HUDEP-2 (cell line): Measurements from ENCODE around the gene ZBTB37.
"Not testable (repeated sequence)": the region's sequence is repeated elsewhere in the genome, so short reads cannot be mapped to it uniquely, and the experiment has no call there.

ENCODE experiments used
- DNase-seq, 76 experiments: peaks; one replicate each; lab custom pipeline; 2025; ENCODE audit not compliant: unreplicated experiment in 76 of 76; lab: John Stamatoyannopoulos, UW

The ZBTB37 gene

DNA sequence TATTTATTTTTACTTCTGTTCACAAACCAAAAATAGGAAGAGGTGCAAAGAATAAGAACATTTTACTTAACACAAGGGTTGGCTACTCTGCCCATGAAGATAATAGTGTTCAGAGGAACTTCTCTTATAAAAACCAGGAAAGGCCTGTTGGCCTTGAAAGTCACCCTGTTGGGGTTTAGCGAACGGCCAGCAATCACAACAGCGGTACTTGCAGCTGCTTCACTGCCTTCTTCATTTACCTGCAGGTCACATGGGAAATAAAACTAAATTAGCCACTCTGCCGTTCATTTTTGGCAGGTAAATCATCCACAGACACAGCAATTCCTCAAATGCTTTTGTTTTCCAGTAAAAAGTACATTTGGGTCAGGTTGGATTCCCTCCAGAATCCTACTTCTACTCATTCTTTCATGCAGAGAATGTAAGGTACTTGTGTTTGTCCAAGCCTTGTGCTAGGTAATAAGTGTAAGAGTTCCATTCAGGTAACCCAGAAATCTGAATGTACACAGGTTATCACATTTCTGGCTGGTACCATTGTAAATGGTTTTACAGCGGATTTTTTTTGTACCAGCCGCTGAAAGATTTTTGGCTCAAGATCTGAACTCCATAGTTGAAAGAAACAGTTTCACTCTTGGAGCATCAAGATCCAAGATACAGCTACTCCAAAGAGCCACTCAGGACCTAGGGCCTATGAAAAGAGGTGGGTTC is 35.8 kb downstream of the ZBTB37 start:
- no peak for DNase-seq

DNA sequence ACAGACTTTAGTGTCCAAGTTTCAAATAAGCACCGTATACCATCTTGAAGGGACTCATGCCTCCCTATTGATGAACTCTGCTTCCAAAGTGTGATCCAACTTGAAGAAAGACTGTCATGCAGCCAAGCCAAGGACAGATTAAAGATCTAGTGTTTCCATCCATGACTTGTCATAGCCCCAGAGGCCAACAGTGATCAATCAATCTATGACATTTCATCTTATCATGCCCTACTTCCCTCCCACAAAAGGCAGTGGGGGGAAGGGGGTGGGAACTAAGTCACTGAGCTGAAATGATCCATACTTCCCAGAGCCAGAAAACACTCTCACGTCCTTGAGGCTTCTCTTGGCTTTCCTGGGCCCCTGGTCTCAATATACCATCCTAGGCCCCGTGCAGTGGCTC is 44.9 kb downstream of the ZBTB37 start:
- DNase-seq: no peak

DNA sequence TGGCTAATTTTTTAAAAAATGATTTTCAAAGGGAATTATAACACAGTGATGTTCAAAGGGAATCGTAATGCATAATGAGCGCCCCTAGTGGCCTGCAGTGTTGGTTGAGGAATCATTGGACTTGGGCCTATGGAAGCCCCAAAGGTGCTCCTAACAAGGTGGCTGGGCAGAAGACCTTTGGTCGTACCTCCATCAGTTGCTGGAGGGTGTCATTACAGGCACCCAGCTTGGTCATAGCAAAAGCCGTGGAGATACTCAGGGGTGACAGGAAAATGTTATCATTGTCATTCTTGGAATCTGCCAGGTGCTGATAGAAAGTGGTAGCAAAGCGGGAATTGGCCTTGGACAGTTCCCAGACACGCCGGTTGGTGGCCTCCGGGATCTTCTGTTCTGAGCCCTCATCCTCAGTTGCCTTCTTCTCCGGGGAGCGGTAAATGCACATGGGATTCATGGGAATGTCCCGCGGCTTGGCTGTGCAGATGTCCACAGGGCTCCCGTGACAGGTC is 46.2 kb downstream of the ZBTB37 start:
- peak in 42 of 76 experiments; percentile 1 to 47 (median 20) for DNase-seq

DNA sequence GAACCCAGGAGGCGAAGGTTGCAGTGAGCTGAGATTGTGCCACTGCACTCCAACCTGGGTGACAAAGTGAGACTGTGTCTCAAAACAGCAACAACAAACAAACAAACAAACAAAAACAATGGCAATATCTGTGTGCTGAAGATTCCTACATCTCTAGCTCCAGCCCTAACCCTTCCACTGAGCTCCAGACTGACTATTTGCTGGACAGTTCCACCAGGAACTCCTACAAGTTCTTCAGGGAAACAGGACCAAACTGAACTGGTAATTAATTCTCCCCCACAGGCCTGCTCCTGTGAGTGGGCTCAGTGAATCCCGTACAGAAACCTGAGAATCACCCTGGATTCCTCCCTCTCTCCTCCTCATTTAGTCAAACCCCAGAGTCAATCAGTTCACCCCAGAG is 47.4 kb downstream of the ZBTB37 start:
- no peak for DNase-seq

DNA sequence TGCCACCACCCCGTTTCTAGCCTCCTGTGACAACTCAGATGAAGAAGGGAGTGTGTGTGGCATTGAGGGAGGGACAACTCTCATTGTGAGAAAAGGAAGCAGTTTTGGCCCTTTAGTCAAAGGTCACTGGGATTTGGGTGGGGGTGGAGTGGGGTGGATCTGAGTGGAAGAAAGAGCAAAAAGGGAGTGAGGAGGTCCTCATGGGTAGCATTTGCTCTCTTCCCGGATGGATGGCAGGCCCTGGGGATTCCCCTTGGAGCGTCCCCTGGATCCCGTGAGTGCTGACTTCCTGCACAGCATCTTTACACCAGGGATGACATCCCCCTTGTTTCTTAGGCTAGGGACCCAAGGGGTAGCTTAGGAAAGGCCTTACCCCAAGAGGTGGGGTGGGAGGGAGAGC is 48.5 kb downstream of the ZBTB37 start:
- DNase-seq: no peak

DNA sequence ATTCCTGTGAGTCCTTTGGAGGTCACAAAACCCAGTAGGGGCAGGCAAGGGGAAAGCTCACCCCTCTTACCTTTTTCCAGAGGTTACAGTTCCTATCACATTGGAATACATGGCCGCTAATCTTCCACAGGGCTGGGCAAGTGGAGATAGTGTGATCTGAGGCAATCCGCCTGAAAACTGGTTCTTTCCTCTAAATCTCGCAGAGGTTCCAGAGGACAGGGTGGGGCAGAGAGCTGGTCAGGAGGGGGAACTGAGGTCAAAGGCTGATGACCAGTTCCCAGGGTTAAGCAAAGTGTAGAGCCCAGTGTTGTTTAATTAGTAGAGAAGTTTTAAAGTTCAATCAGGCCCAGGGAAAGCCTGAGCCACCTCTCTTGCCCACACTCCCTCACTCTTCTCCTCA is 49.0 kb downstream of the ZBTB37 start, which contains the start of gene SERPINC1:
TSS of gene SERPINC1 (minus strand) at position 179 of the 400 bp plus-strand sequence. CDS start at position 111, 68 bp downstream.
- DNase-seq: no peak

DNA sequence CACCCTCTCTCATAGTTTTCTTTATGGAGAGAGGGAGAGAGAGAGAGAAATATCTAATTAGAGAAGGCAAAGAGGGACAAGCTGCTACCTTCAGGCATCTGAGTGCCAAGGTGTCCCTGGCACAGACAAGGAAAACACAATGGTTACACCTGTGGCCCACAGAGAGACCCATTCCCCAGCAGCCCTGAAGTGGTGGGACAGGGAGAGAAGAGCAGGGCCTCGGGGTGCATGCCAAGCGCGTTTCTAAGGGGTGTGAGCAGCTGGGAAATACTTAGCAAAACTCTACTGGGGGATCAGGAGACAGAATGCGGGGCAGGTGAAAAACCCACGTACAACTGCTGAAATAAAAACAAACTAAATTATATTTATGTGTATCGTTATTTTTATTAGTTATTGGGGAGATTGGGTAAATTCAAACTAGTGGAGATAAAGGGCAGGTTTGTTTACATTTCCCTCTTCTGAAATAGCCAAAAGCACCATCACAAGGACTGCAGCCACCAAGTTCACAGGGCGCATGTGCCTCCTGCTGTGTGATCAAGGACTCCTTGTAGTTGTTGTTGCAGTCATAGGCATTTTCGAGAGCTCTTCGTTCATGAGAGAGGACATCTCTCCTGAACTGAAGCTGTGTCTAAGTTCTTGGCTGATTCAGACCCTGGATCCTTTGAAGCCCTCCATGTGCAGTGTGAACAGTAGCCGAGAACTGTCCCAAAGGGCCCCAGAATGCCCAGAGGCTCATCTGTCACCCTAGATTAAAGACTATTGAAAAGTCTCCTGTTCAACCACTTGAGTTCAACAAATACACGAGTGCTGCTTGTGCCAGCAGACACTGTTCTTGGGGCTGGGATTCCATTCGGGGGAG is 49.7 kb downstream of the ZBTB37 start:
- DNase-seq: no peak

DNA sequence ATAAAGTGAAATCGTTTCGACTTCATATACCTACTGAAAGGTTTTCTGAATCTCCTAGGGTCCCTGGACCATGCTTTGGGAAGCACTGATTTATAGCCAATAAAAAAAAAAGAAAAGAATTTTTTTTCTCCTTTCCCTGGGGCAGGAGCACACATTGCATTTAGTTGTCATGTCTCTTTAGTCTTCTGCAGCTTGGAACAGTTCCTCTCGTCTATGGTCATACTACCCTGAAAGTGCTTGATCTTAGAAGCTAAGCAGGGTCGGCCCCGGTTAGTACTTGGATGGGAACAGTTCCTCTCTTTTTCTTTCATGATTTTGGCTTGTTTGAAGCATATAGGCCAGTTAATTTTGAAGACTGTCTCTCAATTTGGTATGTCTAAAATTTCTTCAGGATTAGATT is 52.7 kb downstream of the ZBTB37 start:
- DNase-seq: peak in 3 of 76 experiments; percentile 3 to 10 (median 8)

DNA sequence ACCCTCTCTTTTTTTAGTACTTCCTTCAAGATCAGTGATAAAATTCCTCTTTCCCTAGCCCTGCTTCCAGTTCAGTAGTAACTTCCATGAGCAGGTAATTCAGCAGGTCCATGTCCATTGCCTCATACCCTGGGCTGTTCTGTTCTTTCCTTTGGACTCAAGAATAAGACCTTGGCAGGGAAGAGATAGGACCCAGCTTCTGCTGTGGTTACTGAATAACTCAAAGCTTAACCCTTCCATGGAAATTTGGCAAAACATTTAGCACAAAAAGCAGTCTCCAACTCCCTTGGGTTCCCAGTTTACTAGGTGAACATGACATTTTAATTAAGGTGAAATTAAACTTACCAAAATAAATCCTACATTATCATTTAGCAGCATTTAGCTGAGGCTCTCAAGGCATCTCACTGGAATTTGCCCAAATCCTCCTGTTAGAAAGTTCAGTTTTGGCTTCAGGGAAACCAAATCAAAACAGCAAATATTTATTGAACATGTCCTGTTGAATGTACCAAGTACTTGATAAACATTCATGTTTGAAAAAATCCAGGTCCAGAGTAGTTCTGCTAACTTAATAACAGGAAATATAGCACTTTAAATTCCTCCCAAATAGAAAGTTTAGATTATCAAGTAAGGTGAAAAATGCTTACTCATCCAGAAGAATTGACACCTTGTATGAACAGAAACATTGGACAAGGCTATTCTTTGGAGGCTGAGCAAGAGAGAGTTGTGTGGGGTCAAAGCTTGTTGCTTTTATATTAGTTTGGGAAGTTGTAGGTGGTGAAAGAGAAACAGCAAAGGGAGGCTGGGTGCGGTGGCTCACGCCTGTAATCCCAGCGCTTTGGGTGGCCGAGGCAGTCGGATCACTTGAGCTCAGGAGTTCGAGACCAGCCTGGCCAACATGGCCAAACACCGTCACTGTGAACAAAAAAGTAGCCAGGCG is 57.4 kb downstream of the ZBTB37 start:
- DNase-seq: no peak

DNA sequence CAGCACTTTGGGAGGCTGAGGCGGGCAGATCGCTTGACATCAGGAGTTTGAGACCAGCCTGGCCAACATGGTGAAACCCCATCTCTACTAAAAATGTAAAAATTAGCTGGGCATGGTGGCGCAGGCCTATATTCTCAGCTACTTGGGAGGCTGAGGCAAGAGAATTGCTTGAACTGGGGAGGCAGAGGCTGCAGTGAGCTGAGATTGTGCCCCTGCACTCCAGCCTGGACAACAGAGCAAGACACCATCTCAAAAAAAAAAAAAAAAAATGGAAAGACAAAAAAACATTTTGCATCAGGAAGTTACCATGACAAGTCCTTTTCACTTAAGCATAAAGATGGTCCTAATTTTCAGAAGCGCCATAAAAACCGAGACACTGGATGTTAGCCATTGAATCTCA is 62.4 kb downstream of the ZBTB37 start:
- not testable (repeated sequence) for DNase-seq

DNA sequence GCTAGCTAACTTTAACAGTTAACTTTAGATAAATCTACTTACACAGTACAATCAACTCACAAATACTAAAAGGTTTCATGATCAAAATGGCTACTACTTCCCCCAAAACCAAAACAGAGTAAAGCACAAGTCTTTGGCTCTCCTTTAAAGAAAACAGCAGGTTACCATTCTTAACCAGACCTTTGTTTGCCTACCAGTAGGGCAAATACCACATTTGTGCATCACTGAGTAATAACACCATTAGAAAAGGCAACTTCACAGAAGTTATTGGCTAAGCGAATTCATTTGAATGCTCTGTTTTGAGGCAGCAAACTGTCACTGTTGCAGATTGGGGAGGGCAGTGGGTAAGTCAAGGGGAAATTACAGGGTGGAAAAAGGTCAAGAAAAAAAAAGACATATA is 66.3 kb downstream of the ZBTB37 start:
- DNase-seq: no peak

DNA sequence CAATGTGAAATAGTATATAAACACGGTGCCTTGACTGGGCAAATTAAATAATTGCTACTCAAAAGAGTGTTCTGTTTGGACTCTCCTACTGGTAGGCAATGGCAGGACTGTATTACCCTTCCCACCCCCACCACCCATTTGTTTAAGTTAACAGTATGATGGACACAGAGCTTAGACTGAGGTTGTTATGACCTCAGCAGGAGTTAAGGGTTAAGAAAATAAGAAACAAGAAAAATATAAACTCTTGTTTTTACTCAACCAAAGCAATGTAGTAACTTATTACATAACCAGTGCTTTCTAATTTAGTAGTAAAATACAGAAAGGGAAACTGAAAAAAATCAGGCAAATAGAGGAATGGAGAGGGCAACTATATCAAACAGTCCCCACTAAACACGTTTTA is 68.9 kb downstream of the ZBTB37 start:
- no peak for DNase-seq

DNA sequence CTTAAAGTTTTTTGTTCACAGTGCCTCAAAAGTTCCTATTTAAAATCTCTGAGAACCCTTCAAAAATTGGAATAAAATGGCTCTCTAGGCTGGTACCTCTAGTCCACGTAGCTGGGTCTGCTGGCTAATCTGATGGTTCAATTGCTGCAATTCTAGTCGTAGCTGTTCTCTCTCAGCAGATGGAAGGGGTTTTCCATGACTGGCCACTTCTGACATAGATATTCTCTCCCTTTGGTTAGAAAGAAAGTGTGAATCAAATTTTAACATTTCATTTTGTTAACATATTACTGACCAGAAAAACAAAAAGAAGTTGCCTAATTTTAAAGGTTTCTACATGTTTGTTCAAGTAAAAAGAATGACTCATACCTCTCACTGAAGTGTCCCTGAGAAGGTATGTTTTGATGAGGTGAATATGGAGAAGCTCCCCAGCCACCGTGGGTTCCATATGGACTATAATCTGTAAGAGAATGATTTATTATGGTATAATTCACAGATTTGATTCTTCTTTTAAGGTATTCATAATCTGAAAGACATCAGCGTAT is 78.3 kb downstream of the ZBTB37 start:
- DNase-seq: no peak

DNA sequence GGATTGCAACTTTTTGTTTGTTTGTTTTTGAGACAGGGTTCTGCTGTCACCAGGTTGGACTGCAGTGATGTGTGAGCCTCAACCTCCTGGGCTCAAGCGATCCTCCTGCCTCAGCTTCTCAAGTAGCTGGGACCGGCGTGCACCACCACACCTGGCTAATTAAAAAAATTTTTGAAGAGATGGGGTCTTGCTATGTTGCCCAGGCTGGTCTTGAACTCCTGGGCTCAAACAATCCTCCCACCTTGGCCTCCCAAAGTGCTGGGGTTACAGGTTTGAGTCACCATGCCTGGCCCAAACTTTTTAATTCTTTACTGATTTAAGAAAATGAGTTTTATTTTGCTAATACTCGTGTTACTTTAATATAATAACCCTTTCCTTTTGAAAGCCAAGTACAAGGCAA is 80.4 kb downstream of the ZBTB37 start:
- no peak for DNase-seq
